Colon (tissue), 2 donors: ENCODE data around the gene TPP1.

Experiments used
- FAIRE-seq: peaks from 2 replicates; lab custom pipeline; 2012; peaks lifted over from hg19 to GRCh38; lab: Jason Lieb, UNC
- donor health status: control.
- donor health status: control.

TPP1 gene

DNA sequence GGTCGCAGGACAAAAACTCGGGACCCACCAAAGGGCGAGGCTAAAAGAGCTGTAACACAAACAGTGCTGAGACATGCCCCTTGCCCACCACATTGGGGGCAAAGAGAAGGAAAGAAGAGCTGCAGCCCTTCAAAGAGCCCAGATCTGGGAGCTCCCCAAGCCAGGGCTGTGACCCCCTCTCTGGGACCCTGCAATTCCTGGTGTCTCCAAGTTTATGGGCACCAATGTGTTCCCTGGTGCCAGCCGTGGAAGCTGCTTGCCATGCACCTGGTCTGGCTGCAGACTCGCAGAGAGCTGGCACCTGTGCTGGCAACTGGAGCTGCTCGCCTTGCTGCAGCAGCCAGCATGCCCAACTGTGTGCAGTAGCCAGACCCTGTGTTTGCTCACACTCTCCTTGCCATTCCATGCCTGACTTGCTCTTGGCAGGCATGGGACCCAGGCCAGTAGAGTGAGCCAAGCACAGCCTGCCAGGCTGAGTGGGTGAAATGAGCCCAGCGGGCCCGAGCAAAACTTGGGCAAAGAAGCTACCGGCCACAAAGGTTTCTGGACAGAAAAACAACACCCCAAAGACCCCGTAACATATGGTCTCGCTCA lies 31.8 kb downstream of the TPP1 start:
- FAIRE-seq: no peak

DNA sequence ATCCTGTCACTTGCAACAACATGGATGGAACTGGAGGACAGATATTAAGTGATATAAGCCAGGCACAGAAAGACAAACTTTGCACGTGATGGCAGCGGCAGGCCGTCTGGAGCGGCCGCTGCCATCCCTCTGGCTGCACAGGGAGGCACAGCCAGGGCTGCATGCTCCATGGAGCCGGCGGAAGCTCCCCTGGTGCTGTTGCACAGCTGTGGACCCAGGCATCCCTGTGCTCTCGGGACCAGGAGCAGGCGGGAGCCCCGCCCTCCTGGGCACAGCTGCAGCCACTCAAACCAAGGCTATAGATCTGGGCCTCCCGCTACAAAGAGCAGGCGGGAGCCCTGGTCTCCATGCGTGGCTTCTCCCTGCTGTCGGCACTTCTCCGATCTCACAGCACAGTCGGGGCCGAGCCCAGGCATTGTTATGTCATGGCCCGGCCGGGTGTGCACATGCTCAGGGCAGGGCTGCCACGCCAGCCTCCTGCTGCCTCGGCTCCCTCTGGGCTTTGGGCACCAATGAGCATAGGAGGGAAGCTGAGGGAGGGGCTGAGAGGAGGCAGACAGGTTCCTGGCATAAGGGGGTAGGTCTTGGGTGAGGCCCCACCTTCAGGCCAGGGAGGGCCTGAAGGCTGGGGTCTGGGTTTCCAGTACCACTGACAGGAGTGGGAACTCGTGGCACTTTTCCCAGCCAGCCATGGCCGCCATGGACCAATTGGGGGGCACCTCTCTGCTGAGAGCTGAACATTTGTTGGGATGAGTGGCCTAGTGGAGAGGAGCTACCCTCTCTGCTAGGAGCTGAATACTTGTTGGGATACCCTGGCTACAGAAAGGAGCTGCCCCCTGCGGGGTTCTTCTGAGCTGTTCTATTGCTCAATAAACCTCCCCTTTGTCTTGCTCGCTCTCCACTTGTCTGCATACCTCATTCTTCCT lies 32.5 kb downstream of the TPP1 start:
- FAIRE-seq: no peak

DNA sequence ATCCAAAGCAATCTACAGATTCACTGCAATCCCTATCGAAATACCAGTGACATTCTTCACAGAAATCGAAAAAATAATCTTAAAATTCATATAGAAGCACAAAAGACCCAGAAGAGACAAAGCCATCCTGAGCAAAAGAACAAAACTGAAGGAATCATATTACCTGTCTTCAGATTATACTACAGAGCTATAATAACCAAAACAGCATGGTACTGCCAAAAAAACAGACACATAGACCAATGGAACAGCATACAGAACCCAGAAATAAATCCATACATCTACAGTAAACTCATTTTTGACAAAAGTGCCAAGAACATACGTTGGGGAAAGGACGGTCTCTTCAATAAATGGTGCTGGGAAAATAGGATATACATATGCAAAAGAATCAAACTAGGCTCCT lies 34.7 kb downstream of the TPP1 start:
- no peak for FAIRE-seq

DNA sequence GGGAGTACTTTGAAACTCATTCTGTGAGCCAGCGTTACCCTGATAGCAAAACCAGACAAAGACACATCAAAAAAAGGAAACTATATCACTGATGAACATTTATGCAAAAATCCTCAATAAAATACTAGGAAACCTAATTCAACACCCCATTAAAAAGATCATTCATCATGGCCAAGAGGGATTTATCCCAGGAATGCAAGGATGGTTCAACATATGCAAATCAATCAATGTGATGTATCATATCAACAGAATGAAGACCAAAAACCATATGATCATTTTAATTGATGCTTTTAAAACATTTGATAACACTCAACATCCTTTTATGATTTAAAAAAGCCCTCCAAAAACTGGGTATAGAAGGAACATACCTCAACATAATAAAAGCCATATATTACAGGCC lies 35.6 kb downstream of the TPP1 start:
- no peak for FAIRE-seq

DNA sequence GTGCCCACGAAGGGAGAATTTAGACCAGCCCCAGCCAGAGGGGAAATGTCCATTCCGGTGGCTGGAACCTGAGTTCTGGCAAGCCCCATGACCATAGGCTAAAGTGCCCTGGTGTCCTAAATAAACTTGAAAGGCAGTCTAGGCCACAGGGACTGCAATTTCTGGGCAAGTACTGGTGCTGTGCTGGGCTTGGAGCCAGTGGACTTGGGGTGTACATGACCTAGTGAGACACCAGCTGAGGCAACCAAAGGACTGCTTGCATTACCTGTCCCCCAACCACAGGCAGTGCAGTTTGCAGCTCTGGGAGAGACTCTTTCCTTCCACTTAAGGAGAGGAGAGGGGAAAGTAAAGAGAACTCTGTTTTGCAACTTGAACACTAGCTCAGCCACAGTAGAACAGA lies 39.5 kb downstream of the TPP1 start:
- FAIRE-seq: no peak

DNA sequence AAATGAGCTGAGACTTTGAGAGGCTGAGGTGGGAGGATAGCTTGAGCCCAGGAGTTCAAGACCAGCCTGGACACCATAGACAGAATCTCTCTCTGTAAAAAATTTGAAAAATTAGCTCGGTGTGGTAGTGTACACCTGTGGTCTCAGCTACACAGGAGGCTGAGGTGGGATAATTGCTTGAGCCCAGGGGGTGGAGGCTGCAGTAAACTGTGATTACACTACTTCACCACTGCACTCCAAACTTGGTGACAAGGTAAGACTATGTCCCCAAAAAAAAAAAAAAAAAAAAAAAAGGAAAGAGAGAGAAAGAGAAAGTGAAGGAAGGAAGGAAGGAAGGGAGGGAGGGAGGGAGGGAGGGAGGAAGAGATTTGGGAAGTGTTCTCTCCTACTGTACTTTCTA lies 41.1 kb downstream of the TPP1 start:
- no peak for FAIRE-seq

DNA sequence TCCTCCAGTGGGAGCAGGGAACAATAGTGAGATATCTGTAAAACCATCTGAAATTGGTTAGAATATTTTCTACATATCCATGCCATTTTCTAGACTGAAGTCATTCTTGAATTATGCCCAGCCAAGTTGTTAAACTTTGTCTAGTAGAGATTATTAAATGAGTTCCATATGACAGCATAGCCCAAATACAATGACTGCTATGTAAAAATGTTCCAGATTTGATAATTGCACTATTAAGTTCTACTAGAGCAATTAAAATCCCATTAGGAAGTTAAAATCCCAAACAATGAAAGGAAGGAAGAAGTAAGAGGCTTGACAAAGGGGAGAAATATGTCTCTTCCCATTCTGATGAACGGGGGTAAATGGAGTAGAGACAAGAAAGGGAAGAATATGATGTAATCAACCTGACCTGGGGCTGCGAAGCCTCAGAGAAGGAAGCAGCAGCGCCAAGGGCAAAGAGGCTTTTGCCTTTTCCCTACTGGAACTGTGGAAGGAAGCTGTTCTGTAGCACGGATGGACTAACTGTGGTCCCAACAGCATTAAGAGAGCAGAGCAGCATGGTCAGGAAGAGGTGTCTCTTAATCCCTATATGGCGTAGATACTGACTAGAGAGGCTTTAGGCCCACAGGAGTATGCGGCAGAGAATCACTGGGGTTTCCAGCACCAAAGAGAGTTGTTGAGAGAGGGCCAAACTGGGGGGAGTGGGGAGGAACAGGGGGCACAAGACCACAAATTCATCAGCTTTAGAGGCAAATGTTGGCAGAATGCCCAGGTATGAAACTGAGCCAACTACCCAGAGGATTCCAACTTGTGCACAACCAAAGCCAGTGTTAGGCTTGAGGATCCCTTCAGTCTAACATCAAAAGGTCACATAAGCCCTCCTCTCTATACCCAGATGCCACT lies 42.5 kb downstream of the TPP1 start:
- no peak for FAIRE-seq

DNA sequence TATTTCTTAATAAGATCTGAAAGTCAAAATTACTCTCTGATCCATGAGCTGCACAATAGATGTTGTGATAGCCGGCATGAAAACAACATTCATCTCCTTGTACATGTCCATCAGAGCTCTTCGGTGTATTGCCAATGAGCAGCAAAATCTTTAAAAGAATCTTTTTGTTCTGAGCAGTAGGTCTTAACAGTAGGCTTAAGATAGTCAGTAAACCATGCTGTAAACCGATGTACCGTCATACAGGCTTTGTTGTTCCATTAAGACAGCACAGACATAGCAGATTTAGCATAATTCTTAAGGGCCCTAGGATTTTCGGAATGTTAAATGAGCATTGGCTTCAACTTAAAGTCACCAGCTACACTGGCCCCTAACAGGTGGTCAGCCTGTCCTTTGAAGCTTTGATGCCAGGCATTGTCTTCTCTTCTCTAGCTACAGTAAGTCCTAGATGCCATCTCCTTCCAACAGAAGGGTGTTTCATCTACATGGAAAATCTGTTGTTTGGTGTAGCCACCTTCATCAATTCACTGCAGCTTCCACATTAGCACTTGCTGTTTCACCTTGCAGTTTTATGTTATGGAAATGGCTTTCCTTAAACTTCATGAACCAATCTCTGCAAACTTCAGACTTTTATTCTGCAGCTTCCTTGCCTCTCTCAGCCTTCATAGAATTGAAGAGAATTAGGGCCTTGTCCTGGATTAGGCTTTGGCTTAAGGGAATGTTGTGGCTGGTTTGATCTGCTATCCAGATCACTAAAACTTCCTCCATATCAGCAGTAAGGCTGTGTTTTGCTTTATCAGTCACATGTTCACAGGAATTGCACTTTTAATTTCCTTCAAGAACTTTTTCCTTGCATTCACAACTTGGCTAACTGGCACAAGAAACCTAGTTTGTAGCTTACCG lies 44.2 kb downstream of the TPP1 start:
- FAIRE-seq: no peak

DNA sequence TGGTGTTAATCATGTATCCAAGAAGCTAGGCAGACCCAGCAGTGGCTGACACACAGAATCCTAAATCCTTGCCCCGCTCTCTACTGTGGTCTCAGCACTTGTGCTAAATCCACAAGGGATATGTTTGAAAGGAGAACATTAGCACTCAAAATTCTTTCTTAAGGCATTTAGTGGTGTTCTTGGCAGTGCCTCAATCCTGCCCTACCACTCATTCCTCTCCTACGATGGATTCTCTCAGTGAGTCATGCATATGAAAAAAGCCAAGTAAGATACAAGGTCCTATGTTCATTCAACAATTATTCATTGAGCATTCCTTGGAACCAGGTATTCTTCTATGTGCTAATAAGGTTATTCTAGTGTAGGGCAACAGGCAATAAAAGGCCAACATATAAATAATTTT lies 47.0 kb downstream of the TPP1 start:
- no peak for FAIRE-seq

DNA sequence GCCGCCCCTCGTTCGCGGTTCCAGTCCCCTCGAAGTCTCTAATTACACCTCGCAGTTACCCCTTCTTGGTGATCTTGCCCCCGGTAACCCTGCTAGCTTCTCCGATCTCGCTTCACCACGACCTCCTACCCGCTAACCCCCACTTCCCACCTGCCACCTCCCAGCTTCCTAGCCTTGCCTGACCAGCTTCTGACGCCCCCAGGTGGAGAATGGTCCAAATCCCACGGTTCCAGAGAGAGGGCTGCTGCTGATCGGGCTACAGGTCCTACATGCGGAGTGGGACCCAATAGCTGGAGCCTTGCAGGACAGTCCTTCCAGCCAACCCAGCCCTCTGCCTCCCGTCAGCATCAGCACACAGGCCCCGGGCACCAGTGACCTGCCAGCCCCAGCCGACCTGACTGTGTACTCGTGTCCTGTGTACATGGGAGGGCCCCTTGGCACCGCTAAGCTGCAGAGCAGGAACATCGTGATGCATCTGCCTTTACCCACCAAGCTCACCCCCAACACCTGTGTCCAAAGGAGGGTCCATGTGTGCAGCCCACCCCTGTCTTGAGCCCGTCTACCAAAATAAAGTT lies 47.7 kb downstream of the TPP1 start:
- FAIRE-seq: no peak

DNA sequence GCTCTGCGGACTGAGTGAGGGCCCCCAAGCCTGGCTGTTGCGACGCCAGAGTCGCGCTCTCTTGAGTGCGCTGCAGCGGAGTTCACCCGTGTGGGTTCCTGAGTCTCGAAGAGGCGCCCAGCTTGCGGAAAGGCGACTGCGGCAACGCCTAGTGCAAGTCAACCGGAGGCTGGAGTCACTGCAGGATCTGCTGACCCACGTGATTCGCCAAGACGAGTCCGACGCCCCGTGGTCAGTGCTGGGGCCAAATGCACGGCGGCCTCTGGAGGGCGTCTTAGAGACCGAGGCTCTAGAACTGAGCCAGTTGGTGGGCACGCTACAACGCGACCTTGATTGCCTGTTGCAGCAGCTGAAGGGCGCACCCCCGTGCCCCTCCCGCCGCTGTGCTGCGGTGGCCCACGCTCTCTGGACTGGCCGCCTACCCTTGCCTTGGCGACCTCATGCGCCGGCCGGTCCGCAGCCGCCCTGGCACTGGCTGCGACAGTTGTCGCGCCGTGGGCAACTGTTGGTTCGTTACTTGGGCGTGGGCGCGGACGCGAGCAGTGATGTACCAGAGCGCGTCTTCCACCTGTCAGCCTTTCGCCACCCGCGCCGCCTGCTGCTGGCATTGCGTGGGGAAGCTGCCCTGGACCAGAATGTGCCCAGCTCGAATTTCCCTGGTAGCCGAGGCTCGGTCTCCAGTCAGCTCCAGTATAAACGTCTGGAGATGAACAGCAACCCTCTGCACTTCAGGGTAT lies 48.4 kb downstream of the TPP1 start:
- FAIRE-seq: no peak

DNA sequence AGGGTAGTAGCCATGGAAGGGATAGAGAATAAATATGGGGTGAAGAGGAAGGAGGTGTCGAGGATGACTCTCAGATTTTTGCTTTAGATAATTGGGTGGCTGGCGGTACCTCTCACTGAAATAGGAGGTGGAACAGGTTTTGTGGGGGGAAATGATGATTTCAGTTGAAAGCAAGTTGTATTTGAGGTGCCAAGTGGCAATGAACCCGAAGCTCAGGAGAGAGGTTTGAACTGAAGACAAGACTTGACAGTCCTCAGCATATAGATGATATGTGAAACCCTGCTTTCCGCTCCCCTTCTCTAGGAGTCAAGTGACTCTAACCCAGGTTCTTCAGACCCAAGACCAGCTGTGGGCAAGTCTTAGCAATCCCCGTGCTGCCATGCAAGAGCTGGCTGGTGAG lies 49.5 kb downstream of the TPP1 start:
- no peak for FAIRE-seq

DNA sequence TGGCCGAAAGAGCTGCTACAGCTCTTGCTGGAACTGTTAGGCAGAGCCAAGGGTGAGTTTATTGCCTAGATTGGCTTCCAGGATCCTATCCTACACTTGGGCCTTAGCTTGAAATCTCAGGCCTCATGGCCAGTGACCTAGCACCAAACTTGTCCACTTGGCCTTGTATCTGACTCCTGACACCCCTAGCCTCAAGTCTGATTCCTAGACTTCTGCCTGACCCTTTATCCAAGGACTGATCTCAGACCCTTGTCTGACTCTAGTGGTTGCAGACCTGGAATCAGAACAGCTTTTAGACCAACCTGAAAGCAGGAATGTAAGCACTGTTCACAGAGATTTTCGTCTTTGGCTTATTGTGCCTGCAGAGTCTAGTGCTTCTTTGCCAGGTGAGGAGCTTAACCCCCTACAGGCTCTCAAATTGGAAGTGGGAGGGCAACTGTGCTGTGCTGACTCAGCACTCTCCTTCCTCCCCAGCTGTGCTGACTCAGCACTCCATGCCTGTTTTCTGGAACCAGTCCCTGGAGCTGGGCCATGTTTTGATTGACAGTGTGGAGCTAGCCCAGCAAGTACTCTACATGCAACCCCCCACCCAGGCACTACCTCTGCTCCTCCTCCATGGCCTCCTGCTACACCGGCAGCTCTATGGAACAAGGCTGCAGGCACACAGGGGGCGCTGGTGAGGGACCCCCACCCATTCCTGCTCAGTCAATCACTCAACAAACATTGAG lies 50.9 kb downstream of the TPP1 start:
- no peak for FAIRE-seq

DNA sequence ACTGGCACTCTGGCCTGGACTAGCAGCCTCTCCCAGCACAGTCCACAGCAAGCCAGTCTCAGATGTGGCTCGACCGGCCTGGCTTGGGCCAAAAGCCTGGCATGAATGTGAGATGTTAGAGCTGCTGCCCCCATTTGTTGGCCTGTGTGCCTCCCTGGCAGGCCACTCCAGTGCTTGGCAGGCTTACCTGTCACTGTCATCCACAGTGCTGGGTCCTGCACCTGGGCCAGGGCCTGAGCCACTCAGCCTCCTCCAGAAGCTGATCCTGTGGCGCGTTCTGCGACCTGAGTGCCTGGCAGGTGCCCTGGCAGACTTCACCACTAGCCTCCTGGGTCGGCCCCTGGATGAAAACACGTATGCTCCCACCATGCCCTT lies 51.9 kb downstream of the TPP1 start:
- no peak for FAIRE-seq

DNA sequence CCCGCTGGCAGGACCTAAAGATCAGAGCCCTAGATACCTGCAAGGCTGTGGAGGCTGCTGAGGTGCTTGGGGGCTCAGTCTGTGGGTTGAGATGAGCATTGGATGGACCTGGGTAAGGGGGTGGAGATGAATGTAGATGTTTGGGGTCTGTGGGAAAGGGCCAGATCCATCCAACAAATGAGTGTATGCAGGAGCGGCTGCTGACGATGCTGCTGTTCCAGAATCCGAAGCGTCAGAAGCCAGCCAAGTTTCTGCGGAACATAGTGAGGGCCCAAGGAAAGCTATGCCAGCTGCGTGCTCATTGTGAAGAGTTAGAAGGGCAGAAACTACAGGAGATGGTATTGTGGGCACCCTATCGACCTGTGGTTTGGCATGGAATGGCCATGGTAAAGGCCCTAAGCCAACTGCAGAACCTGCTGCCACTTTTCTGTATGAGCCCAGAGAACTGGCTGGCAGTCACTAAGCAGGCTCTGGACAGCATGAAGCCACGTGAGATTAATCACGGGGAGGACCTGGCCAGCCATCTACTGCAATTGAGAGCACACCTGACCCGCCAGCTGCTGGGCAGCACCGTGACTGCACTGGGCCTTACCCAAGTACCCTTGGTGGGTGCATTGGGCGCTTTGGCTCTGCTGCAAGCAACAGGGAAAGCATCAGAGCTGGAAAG lies 52.4 kb downstream of the TPP1 start:
- FAIRE-seq: no peak

DNA sequence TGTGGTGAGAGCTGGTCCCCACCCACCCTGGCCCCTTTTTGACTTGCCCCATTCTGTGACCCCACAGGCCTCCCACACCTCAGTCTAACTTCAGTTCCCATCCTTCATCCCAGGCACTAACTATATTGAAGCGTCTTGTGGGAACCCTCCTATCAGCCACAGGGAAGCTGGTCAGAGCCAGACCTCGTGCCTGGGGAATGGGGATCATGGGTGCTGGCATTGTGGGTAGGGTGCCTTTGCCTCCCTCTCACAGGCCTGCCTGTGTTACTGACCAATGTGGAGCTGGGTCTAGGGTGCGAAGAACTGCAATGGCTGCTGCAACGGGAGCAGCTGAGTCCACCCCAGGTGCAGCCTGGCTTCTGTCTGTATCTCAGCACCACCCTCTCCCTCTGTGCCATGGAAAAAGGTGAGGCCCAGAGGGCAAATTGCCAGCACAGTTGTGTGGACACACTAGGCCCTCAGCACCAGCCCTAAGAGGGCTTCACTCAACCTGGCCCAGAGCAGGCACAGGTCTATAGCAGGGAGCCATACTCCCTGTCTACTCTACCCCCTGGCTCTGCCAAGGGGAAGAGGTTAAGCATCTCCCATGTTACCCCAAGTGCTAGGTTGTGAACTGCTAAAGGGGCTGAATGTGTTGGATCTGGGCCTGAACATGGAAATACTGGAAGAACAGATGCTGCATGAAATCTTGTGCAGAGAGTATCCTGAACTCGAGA lies 53.1 kb downstream of the TPP1 start:
- FAIRE-seq: no peak

DNA sequence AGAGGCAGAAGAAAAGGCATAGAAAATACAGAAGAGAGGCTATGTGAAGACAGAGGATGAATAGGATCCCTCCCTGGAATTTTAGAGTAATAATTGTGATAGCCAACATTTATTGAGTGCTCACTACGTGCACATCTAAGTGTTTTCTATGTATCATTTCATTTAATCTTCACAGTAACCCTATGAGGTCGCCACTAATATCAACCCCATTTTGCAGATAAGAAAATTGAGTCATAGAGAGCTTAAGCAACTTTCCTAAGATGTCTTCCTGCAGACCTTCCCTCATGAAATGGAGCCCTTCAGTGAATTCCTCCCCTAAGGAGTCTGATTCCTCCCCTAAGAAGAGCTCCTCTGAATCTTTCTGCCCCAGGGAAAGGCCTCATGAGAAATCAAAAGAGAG lies 53.9 kb downstream of the TPP1 start:
- FAIRE-seq: no peak

DNA sequence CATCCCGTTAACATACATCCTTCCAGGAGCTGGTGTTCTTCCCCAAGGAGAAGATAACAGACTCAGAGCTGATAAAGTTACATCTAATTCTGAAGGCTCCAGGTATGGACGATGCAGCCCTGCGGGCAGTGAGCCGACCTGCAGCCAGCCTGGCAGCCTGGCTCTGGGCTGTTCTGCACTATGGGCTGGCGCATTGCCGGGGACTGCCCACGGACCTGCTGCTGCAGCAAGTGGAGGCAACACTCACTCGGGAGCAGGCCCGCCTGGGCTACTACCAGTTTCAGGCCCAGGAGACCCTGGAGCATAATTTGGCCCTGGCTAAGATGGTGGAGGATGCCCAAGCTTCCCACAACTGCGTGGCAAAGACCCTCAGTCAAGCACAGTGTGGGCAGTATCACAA lies 55.6 kb downstream of the TPP1 start:
- no peak for FAIRE-seq

DNA sequence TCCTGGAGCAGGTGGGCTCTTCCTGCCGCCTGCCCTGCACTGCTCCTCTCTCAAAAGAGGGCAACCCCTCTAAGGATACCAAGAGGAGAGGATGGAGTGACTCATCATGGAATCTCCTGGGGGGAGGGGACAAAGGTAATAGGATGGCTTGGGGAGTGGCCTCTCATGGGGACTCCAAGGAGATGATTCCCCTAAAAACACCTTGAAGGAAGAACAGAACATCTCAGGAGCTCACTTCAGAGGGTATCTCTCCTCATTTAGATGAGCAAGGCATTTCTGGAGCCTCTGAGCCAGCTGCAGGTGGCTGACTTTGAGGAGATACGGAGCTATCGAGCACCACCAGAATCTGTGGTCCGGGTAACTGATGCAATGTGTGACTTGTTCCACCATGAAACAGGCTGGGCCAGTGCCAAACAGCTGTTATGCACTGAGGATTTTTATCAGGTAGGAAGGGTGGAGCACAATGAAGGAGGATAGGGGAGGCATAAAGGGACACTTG lies 56.1 kb downstream of the TPP1 start:
- FAIRE-seq: no peak
